Right cardiac atrium (tissue), 5 donors: ENCODE measurements around the gene TIAM1. TPM values are rescaled to one million over a fixed set of nuclear protein-coding genes. Genes with fewer than 3 reads are reported as not detected.
A peak's percentile ranks its signal among the peaks of the same experiment; 100 is the strongest.

ENCODE experiments used
- ATAC-seq, 2 donors: fragments of 200-7000 bp; cut with Tn5 transposase; one replicate each; pipeline versions ENCODE4 v1.8.0 to v1.9.1; 2020; ENCODE audit warnings: moderate library complexity in 2 of 2, mild to moderate bottlenecking in 1 of 2
- DNase-seq, 3 donors: peaks; one replicate each; pipeline ENCODE4 v3.0.0-alpha.2; 2020
- H3K27ac ChIP-seq: one replicate; pipeline ENCODE4 v1.5.1; 2013; ENCODE audit warnings: mild to moderate bottlenecking, low read length, control low read depth, moderate library complexity
- H3K27me3 ChIP-seq: one replicate; pipeline ENCODE4 v1.6.1; 2013; ENCODE audit not compliant: control insufficient read depth, insufficient read depth
- H3K4me1 ChIP-seq: one replicate; pipeline ENCODE4 v1.6.1; 2013; ENCODE audit warnings: low read length; ENCODE audit not compliant: control insufficient read depth, insufficient read depth
- H3K4me3 ChIP-seq: one replicate; pipeline ENCODE4 v1.5.1; 2013; ENCODE audit warnings: low read length, control low read depth
- H3K9me3 ChIP-seq: one replicate; pipeline ENCODE4 v1.6.1; 2013; ENCODE audit warnings: low read length; ENCODE audit not compliant: control insufficient read depth
- WGBS: extraction: QIAGEN DNeasy Blood & Tissue Kit; methylation state at CpG from one replicate; pipeline ENCODE4 v1.1.7; 2013; 5-methylcytosine and 5-hydroxymethylcytosine counted together
- intact Hi-C, 4 donors: fragments of 100-400 bp; cut with DNase I; formaldehyde crosslinking; loops; one replicate each; pipeline versions ENCODE4 v1.11.0 to v1.14.0; 2022 to 2023
- polyA plus RNA-seq: library from polyadenylated mRNA; stranded (reverse); fragments of 200-250 nt; gene quantifications from one replicate; pipeline ENCODE4 v1.2.3, GENCODE V29; 2013
- total RNA-seq, 4 donors: library from RNA; stranded (reverse); fragmentation: NEBNext Ultra II Directional; extraction: Animal tissue kit (Norgen Biotek cat#: 25700); gene quantifications; one replicate each; pipeline ENCODE4 v1.2.1, GENCODE V29; 2021
- donor health status: healthy with polysubstance abuse.
- donor health status: DM: no; HTN: yes; CAD: no.
- donor health status: DM: no; HTN: no; CAD: no.
- donor health status: DM: no; HTN: yes; CAD: no; lungs with severe emphysema.
- donor health status: DM: yes; HTN: yes; CAD: no.

The TIAM1 gene
- total and polyA plus RNA-seq, 5 donors: 3.9 to 13.9 (median 8.6) TPM

DNA sequence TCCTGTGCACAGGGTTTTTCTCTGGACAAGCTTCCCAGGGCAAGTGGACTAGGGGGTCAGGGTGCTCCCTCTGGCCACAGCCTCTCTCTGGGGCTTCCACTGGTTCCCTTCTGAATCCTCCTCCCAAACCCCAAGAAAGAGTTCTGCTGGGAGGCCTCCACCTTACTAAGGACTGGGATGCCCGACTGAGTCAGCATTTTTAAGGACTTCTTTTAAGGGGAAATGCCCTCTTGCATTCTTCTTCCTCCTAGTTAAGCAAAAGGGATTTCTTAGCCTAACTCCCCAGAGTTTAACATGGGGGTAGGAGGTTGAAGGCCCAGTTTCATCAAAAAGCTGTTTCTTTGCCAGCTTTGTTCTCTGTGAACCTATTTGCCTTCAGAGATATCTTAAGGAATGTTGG is 206.1 kb downstream of the TIAM1 start:
- Histone ChIP-seq H3K27ac (no peak overlapping the region), H3K4me3 (no peak overlapping the region), H3K27me3 (no peaks in the 10 kb centered on the region), H3K4me1 (no peaks in the 10 kb centered on the region), H3K9me3 (no peaks in the 10 kb centered on the region)
- WGBS: 60% methylated on average over 1 of the region's 1 CpG
- no peak for DNase-seq
- no peak for ATAC-seq
- intact Hi-C loops: no loop called here

- H3K27ac ChIP-seq: no peak overlapping the region
- H3K27me3 ChIP-seq: no peaks in the 10 kb centered on the region
- H3K4me3 ChIP-seq: no peak overlapping the region
- intact Hi-C loops: no loop called here
- WGBS: 33% methylated on average over 12 of the region's 12 CpGs
- no peaks in the 10 kb centered on the region for H3K9me3 ChIP-seq
- DNase-seq: peak; percentile 31 to 78 (median 74)
- H3K4me1 ChIP-seq: no peaks in the 10 kb centered on the region
- ATAC-seq: peak; percentile 33 to 49
Observed at GRCh38 chr21:31136891-31137290, 207.2 kb downstream of the TIAM1 start.

- no peaks in the 10 kb centered on the region for H3K4me1 ChIP-seq
- intact Hi-C loops: no loop called here
- ATAC-seq (no peak), DNase-seq (no peak)
- H3K27ac ChIP-seq: no peak overlapping the region
- H3K27me3 ChIP-seq: no peaks in the 10 kb centered on the region
- WGBS: 72% methylated on average over 12 of the region's 12 CpGs
- no peak overlapping the region for H3K4me3 ChIP-seq
- H3K9me3 ChIP-seq: no peaks in the 10 kb centered on the region
Observed at GRCh38 chr21:31135531-31136184, 208.4 kb downstream of the TIAM1 start.

GRCh38 chr21:31133243-31133830 is 210.7 kb downstream of the TIAM1 start:
- Histone ChIP-seq H3K4me3 (no peak overlapping the region), H3K9me3 (no peaks in the 10 kb centered on the region), H3K27ac (no peak overlapping the region), H3K27me3 (no peaks in the 10 kb centered on the region), H3K4me1 (no peaks in the 10 kb centered on the region)
- ATAC-seq (no peak), DNase-seq (no peak)
- intact Hi-C loops: no loop called here
- WGBS: 89% methylated on average over 7 of the region's 7 CpGs

GRCh38 chr21:31132574-31133242 is 211.4 kb downstream of the TIAM1 start:
- H3K9me3 ChIP-seq: no peaks in the 10 kb centered on the region
- no peak for ATAC-seq
- H3K4me1 ChIP-seq: no peaks in the 10 kb centered on the region
- H3K27ac ChIP-seq: no peak overlapping the region
- no peaks in the 10 kb centered on the region for H3K27me3 ChIP-seq
- intact Hi-C loops: no loop called here
- peak in 1 of 3 donors; percentile 55 for DNase-seq
- H3K4me3 ChIP-seq: no peak overlapping the region
- WGBS: 74% methylated on average over 11 of the region's 11 CpGs

DNA sequence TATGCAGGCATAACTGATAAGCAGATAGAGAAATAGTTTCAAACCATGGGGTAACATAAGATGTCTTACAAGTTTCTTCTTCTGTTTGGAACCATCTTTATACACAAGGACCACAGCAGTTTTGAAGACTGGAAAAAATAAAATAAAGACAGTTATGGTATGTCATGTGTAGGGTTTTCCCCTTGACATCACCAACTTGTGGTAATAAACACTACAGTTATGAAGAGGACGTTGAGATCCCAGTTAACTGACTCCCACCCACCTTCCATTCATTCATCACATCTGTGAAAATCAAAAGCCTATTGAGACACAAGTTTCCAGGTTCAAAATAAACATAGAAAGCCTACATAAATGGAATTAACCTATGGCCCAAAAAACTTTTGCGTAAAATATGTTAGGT is 213.2 kb downstream of the TIAM1 start:
- no peaks in the 10 kb centered on the region for H3K4me1 ChIP-seq
- 88% methylated on average over 2 of the region's 2 CpGs for WGBS
- intact Hi-C loops: no loop called here
- no peaks in the 10 kb centered on the region for H3K27me3 ChIP-seq
- DNase-seq (no peak), ATAC-seq (no peak)
- no peaks in the 10 kb centered on the region for H3K9me3 ChIP-seq
- no peak overlapping the region for H3K27ac ChIP-seq
- no peak overlapping the region for H3K4me3 ChIP-seq

DNA sequence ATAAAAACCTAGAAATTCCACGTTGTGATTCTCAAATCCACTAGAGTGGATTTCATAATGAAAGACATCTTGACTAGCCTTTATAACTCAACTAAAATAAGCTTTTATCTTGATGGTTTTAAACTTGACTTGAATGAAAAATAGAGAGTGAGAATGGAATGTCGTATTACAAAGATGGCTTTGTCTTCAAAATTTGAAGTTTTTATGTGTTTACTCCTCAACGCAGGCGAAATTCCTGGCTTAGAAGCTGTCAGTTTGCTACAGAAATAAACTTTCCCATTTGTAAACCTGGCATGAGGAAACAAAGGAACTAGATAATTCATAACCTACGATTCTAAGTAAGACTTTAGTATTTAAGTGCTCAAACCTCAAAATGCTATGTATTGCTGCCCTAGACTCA is 215.8 kb downstream of the TIAM1 start:
- ATAC-seq: no peak
- intact Hi-C loops: no loop called here
- Histone ChIP-seq H3K9me3 (no peaks in the 10 kb centered on the region), H3K4me1 (peaks cover 3% of the 10 kb centered on the region), H3K27me3 (no peaks in the 10 kb centered on the region), H3K27ac (no peak overlapping the region), H3K4me3 (no peak overlapping the region)
- WGBS: 70% methylated on average over 5 of the region's 5 CpGs
- DNase-seq: no peak

DNA sequence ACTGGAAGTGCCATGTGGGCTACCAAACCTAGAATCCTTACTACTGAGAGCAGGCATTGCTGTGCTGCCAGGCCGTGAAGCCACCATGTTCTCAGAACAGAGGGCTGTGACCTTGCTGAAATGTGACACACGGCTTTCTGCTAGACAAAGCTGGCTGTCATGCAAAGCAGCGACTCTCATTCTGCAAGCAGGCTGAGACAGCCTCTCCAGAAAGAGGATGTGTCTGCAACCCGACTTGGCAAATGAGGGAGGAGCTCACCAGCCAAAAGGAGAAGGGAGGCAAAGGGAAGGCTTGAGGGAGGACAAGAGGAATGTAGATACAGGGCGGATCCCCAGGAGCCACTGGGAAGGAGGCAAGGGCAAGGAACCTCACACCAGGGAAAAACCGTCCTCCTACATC is 220.1 kb downstream of the TIAM1 start:
- H3K27ac ChIP-seq: peak overlapping the region; percentile 5
- WGBS: 34% methylated on average over 6 of the region's 6 CpGs

GRCh38 chr21:31119199-31119598 is 224.9 kb downstream of the TIAM1 start:
- ATAC-seq: no peak
- Histone ChIP-seq H3K27ac (no peak overlapping the region), H3K27me3 (no peaks in the 10 kb centered on the region), H3K9me3 (no peaks in the 10 kb centered on the region), H3K4me1 (peaks cover 3% of the 10 kb centered on the region), H3K4me3 (no peak overlapping the region)
- WGBS: 96% methylated on average over 6 of the region's 6 CpGs
- intact Hi-C loops: loop anchor here in 1 of 4 donors (10.0 kb wide), 1 partner anchor 46 kb away; no protein-coding TSS in a partner anchor
- DNase-seq: no peak

More for the DNA sequence above, 220.1 kb downstream of the TIAM1 start:
- DNase-seq: peak; percentile 14 to 56 (median 53)
- intact Hi-C loops: no loop called here
- Histone ChIP-seq H3K4me3 (no peak overlapping the region), H3K27me3 (no peaks in the 10 kb centered on the region), H3K9me3 (no peaks in the 10 kb centered on the region), H3K4me1 (peaks cover 3% of the 10 kb centered on the region)
- ATAC-seq: peak; percentile 54 to 75

DNA sequence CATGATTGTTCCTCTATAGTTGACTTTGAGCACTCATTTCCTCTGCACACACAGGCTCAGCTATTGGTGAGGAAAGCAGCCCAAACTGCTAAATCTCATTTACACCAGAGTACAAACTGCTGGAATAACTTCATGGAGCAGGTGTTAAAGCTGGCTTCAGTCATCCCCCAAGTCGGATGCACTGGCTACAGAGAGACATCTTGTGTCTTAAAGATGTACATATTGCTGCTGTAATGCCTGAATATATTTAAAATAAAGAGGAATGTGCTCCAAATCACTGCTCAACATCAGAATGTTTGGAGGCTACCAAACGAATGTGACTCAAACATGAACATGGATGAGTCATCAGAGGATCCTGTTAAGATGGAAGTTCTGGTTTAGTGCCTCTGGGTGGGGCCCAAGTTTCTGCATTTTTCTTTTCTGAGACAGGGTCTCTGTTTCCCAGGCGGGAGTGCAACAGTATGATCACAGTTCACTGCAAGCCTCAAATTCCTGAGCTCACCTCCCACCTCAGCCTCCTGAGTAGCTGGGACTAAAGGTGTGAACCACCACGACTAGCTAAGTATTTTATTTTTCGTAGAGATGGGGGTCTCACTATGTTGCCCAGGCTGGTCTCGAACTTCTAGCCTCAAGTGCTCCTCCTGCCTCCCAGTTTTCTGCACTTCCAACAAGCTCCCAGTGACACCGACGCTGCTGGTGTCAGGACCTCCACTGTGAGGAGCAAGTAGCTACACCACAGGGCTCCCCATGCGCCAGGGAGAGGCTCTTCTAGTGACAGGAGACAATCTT is 226.7 kb downstream of the TIAM1 start:
- H3K27me3 ChIP-seq: no peaks in the 10 kb centered on the region
- DNase-seq (no peak), ATAC-seq (peak; percentile 32 to 44)
- H3K9me3 ChIP-seq: no peaks in the 10 kb centered on the region
- H3K4me1 ChIP-seq: no peaks in the 10 kb centered on the region
- H3K27ac ChIP-seq: no peak overlapping the region
- intact Hi-C loops: loop anchor here in 1 of 4 donors (10.0 kb wide), 1 partner anchor 47 kb away; no protein-coding TSS in a partner anchor
- H3K4me3 ChIP-seq: no peak overlapping the region
- 77% methylated on average over 9 of the region's 9 CpGs for WGBS
